Measurements from ENCODE around the gene ZNF451.

- TF ChIP-seq CTCF (IDR thresholded peaks at IDR 0.05; ENCODE audit: poor library complexity, severe bottlenecking) (peak; percentile 52), REST (IDR thresholded peaks at IDR 0.05; ENCODE audit: borderline replicate concordance) (no peak), RAD21 (conservative IDR thresholded peaks at IDR 0.05) (no peak), EP300 (conservative IDR thresholded peaks at IDR 0.05; ENCODE audit: poor library complexity, severe bottlenecking) (peak; percentile 49), EZH2 (IDR thresholded peaks at IDR 0.05; ENCODE audit: borderline replicate concordance, insufficient read depth, low read length, poor library complexity, severe bottlenecking) (no peak), POLR2AphosphoS5 (IDR thresholded peaks at IDR 0.05) (peak; percentile 94)
These were observed at the start of gene ZNF451 for GRCh38 chr6:57089687-57090457.

Data from neural cell (in vitro differentiated cells).